Umbilical cord (tissue), 2 donors: ENCODE data around the gene GNAZ. TPM values are rescaled to one million over a fixed set of nuclear protein-coding genes. Genes with fewer than 3 reads are reported as not detected.

Source experiments
- DNase-seq: peaks from one replicate; pipeline ENCODE4 v3.0.0-alpha.2; 2015; ENCODE audit warnings: low spot score
- total RNA-seq: library from RNA; depleted of rRNA; stranded (reverse); fragments of >200 nt; gene quantifications from one replicate; pipeline ENCODE4 v1.2.3, GENCODE V29; 2014; ENCODE audit warnings: low replicate concordance; ENCODE audit not compliant: insufficient read depth

The GNAZ gene
- total RNA-seq, 1 donor from 2014 or later: 15.6 TPM

DNA sequence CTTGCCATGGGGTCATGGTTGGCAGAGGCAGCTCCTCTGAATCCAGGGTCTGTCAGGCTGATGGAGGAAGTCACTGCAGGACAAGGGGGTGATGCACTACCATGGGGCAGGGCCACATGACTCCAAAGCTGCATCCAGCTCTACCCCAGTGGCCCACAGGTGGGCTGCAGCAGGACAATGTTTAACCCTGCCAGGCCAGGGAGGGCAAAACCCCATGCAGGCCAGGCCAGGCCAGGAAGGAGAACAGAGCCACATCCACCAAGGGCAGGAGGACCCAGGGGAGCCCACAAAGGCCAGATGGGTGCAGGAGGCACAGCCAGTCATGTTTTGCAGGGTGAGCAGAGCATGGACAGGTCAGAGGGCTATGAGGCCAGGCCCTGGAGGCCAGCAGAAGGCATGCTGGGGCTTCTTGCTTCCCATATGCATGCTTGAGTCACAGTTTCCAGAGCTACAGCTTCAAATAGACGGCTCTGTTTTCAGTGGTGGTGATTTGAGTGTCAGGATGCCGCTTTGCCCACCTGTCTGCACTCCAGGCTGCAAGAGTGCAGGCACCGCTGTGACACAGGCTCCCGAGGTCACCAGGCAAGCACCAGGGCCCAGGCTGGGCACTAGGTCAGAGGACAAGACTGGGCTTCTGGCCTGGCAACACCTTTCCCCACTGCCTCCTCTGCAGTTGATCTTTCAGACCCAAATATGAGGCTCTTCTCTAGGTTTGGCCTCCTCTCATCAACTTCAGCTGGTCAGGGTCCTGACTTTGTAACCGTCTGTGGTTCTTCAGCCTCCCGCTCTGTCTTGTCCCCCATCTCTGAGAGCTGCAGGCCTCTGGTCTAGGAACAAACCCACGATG, 48.6 kb downstream of the GNAZ start:
- no peak for DNase-seq

DNA sequence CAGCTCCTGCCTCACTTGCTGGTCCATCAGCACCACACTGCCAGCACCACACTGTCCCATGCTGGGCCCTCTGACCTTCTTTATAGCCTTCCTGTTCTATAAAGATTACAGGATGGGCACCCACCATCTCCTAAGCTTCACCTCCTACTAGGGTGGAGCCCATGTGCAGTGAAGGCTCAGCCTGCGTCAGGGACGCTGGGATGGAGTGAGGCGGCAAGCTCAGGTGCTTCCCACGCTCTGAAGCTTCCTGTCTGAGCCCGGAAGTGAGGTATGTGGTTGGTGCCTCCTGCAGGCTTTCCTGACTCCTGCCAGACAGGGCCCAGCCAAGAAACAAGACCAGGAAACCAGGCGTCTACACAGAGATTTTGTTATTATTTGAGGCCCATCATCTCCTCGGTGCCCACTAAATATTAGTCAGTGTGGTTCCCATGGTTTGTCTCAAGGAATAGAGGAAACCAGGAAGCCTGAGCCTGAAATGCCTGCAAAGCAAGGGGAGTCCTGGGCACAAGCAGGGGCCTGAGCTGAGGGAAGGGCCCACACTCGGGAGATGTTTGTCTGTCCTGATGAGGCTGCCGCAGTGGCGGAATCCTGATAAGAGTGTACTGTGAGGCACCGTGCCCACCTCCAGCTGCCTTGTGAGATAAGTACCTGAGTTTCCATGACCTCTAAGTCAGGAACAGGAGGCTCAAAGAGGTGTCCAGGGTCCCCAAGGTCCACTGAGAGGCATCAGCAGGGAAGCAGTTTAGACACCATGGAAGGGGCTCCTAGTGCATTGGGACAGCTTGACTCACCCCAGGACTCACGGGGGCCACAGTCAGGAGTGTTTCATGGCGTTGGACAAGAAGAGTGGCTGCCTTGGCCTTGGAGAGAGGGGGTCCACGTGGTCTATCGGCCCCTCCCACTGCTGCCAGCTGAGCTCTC, 49.4 kb downstream of the GNAZ start:
- DNase-seq: no peak

DNA sequence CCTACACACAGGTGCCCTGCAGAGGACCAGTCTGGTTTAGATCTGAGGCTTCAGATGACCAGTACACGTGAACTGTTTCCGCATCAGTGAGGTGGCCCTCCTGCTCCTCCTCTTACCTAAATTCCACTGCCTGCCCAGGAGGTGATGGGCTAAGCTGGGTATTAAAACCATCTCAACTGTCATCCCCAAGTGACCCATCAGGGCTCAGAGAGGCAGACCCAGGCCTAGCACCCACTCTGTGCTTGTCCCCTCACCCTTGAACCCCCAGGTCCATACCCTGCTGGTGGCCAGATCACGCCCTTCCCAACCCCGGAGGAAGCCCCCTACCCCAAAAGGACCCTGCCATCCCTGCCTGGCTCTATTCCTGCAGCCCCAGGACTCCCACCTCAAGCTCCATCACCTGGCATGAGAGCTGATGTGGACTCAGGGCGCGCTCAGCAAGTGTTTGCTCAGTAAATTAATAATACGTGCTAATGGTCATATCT, 50.1 kb downstream of the GNAZ start:
- no peak for DNase-seq

DNA sequence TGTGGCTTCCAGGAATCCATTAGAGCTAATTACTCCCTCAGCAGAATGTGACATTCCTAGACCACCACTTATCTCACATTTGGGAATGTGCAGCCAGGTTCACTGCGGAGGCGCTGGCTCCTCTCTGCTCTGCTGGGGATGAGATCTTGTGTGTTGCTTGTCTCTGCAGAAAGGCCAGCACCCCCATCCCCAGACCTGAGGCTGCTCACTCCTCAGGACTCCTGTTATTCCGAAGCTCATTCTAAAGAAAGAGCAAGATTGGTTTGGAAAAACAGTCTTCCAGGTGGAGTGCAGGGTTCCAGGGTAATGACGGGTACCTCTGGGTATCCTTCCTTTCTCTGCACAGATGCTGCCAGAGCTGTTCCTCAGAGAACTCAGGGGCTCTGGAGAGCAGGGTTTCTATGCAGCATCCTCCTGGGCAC, 50.7 kb downstream of the GNAZ start:
- no peak for DNase-seq

DNA sequence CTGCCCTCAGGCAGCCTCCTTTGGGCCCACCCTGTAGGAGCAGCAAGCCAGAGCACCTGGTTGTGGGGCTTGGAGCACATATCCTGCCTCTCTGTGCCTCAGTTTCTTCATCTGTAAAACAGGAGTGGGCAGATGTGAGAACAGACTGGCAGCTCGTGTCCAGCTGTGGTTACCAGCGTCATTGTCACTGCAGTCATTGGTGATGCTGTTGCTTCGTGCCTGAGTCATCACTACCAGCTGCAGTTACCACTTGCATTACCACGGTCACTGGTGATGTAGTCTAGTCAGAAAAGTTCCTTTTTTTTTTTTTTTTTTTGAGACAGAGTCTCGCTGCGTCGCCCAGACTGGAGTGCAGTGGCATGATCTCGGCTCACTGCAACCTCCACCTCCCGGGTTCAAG, 51.1 kb downstream of the GNAZ start:
- DNase-seq: no peak

DNA sequence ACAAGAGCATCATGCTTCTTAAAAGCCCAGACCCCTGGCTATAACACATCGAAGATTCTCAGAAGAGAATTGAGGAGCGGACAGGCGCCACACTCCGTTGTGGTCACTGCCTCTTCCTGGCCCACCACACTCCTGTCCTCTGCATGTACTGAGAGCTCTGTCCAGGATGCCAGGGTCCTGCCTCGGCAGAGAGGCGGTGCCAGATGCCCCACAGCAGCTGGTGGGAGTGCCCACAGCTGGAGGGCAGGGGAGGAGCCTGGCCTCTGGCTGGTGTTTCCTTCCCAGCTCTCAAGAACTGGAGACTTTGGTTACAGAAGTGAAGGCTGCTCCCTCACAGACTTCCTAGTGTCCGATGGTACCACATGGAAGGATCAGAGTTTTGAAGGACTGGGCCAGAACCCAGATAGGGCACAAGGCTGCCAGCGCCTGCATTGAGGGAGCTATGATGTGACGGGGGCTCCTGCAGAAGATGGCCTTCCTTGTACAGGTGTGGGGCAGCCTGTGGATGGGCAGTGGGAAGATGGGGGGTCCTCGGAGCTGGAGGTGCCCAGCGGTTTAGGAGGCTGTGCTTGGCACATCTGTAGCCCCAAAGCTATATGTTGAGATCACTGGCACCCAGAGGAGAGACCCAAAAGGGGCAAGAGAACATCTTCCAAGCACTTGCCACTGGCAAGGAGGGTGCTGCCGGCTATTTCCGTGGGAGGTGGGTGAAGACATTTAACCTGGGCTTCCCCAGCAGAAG, 52.1 kb downstream of the GNAZ start:
- DNase-seq: no peak

DNA sequence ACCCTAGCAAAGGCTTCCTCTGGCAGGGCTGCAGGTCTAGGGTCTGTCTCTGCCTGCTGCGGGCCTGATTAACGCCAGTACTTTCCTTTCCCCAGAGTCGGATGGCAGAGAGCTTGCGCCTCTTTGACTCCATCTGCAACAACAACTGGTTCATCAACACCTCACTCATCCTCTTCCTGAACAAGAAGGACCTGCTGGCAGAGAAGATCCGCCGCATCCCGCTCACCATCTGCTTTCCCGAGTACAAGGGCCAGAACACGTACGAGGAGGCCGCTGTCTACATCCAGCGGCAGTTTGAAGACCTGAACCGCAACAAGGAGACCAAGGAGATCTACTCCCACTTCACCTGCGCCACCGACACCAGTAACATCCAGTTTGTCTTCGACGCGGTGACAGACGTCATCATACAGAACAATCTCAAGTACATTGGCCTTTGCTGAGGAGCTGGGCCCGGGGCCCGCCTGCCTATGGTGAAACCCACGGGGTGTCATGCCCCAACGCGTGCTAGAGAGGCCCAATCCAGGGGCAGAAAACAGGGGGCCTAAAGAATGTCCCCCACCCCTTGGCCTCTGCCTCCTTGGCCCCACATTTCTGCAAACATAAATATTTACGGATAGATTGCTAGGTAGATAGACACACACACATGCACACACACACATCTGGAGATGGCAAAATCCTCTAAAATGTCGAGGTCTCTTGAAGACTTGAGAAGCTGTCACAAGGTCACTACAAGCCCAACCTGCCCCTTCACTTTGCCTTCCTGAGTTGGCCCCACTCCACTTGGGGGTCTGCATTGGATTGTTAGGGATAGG, 52.9 kb downstream of the GNAZ start:
- no peak for DNase-seq

DNA sequence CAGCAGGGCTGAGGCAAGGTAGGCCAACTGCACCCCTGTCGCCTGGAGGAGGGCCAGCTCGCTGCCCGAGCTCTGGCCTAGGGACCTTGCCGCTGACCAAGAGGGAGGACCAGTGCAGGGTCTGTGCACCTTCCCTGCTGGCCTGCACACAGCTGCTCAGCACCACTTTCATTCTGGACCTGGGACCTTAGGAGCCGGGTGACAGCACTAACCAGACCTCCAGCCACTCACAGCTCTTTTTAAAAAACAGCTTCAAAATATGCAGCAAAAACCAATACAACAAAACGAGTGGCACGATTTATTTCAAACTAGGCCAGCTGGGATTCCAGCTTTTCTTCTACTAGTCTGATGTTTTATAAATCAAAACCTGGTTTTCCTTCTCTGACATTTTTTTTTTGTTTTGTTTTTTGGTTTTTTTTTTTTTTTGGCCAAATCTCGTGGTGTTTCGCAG, 53.5 kb downstream of the GNAZ start:
- no peak for DNase-seq

DNA sequence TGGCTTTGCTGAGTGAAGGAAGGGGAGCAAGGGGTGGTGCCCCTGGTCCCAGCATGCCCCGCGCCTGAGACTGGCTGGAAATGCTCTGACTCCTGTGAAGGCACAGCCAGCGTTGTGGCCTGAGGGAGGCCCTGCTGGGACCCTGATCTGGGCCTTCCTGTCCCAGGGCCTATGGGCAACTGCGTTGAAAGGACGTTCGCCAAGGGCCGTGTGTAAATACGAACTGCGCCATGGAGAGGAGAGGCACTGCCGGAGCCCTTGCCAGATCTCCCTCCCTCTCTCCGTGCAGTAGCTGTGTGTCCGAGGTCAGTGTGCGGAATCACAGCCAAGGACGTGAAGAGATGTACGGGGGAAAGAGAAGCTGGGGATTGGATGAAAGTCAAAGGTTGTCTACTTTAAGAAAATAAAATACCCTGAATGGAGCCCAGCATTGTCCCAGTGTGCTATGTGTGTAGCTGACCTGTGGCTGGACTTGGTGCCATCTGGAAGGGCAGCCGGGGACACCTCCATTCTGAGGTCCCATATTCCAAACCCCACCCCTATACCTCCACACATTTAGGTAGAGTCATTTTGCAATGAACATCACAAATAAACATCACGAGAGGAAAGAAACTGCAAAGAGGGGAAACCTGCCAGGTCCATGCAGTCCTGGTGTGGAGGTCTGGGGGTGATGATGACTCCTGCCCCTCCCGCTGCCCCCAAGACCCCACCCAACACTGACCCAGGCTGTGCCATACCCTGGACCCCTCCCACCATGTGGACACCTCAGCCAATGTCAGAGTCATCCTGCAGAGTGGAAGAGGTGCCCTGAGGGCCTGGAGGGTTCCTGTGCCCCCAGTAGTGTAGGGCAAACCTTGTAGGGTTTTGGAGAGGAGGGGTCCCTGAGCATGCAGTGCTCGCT, 54.5 kb downstream of the GNAZ start:
- no peak for DNase-seq

DNA sequence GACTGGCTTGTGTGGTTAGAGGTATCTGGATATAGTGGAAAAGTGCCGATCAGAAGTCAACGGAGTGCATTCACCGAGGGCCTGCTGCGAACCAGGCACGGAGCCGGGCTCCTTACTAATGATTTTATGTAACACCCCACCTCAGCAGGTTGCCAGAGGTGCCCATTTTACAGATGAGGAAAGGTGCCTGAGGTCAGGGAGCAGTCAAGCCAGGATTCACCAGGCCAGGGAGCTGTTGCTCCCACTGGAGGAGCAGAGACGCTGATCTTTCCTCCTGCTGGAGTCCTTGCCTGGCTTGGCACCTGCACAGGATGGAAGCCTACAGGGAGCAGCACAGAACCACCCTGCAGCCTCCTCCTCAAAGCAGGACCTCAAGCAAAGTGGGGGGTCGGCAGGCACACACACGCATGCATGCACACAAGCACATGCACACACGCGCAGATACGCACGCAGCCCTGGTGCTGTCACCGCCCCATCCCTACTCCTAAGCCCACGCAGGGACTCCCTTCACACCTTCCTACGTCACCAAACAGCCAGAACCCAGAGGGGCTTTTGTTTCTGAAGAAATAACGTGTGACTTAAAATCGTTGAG, 55.3 kb downstream of the GNAZ start:
- no peak for DNase-seq

DNA sequence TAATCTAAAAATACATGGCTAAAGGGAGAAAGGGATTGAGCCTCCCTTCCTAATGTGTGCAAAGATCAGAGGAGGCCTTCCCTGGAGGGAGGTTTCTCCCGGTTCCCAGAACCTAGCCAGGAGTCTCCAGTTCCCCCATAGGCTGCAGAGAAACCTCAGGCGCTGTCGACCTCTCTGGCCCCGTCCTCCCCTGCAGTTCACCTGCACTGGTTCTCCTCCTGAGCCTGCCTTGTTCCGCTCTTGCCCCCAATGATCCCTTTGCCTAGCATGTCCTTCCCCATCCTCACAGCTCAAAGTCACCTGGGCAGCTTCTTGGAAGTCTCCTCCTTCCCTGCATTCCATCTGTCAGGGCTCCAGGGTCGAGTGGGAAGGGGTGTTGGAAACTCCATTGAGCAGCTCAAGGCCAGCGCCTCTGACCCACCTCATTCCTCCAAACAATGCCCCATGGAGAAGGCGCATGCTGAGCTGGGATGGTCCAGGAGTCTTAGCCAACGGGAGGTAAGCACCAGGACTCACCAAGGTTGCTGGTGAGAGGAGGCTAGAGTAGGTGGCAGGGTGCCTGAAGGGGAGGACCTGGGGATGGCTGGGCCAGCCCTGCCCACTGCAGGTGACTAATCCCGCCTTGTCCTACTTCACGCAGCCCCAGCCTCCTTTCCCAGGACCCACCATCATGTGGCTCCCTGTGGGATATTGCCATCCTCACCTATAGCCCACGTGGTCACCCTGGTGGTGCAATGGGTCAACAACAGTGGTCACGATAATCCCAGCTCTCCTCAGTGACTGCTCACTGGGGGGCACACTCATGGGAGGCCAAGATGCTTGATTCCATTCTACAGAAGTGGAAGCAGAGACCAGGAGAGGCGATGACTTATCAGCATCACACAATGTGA, 56.1 kb downstream of the GNAZ start:
- no peak for DNase-seq

DNA sequence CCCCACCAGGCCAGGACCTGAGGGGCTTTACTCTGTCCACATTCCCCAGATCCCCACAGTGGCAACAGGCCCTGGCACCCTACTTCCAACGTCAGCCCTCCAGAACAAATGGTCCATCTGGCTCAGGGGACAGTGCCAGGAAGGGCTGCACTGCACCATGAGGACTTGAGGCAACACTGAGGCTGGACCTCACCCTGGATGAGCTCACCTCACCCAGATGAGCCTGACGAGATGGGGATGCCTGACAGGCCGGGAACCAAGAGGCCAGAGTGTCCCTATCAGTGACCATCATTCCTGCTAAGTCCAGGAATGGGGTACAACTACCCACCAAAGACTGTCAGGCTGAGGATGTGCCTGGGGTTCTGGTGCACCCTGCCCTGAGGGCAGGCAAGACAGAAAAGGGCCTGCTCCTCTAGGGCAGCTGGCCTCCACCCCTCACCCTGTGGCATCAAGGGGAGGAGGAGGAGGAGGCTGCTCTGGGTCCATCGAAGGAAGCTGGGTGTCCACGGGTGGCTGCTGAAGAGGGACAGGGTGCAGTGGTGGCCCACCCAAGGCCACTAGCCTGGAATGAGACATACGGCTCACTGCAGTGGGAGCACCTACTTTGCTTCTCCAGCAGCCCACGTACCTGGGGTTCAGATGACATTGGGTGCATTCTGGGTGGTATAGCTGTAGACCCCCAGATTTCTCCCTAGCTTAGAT, 56.9 kb downstream of the GNAZ start:
- DNase-seq: no peak

DNA sequence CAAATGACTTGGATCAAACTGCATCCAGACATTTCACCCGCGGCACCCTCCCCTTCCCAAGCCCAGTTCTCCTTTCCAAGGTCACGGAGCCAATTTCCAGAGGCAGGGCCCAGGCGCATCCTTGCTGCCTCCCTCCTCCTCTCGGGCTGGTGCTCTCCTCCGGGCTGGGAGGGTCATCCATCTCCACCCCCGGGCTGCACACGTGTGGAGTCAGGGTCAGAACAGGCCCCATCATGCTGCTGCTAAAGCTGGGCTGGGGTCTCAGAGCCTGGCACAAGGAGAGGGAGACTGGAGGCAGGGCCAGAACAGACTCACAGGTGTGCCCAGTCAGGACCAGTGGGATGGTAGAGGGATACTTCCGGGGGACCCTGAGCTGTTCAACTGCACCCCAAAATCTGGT, 57.5 kb downstream of the GNAZ start:
- DNase-seq: no peak

DNA sequence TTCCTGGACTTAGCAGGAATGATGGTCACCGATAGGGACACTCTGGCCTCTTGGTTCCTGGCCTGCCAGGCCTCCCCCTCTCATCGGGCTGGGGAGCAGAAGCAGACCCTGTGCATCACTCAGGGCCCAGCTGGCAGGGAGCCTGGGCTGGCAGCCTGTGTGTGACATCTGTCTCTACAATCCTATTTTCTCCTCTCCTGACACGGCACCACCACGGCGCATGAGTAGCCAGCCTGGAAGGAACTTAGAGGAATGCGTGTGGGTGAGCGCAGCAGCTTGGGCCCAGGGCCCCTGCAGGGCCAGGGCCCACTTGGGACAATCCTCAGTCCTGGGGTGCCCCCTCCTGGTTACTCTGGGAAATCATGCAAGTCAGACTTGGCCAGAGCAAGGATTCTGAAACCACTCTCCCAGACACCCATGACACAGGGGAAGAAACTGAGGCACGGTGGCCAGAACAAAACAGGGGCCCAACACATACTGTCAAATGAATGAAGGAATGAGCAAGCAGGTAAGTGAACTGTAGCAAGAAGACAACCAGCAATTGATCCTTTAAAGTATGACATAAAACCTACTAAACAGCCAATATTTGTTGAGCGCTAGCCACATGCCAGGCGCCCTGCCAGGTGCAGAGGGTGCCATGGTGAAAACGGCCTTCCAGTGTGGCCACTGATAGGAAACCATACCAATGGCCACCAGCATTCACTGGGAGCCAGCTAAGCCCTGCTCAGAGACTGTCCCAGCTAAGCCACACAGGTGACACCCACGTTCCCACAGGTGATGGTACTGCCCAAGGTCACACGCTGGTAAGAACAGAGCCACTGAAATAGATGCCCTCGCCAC, 58.2 kb downstream of the GNAZ start:
- DNase-seq: peak; percentile 67

DNA sequence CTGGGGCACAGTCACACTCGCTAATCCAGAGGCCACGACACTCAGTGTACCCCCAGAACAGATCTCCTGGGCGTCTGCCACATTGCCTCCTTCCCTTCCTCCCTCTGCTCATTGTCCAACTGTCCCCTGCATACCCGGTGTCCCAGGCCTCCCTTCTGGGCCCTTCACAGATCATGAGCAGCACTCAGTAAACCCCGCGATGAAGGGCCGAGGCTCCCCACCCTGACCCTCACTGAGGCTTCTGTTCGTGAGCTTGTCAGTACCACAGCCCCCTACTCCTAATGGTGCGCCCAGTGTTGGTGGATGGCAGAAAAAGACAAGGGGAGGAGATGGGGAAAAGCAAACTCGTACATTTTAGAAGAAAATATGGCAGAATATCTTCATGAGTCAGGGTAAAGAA, 58.8 kb downstream of the GNAZ start:
- no peak for DNase-seq

DNA sequence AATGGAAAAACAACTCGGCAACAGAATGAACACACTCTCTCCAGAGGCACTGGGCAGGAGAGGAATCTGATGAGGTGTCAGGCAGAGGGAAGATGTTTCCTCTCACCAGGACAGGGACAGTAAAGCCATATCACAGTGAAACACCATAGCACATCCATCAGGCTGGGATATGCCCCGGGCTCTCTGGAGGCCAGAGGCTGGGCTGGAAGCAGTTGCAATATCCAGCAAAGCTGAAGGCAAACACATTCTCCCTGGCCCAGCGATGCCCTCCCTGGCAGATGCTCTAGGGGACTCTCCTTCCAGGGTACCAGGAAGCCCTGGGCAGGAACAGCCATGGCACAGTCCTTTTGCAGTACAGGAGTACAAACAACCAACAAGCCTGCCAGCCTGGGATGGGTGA, 60.4 kb downstream of the GNAZ start:
- no peak for DNase-seq

DNA sequence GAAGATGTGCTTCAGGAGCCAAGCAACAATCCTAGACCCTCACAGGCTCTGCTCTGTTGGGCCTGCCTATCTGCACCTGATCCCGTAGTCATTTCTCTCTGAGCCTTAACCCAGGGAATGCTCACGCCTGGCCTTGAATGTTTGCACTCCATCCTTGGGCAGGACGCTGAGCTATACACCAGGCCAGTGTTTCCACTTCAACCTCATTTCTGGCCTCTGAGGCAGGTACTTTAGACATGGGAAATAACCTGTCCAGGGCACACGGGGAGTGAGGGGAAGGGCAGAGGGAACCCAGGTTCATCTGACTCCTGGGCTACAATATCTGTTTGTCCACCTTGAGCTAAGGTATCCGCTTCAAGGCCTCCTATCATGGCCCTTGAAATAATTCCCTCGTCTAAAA, 61.6 kb downstream of the GNAZ start:
- no peak for DNase-seq
